ENCODE results near the gene TNFRSF19.

DNA sequence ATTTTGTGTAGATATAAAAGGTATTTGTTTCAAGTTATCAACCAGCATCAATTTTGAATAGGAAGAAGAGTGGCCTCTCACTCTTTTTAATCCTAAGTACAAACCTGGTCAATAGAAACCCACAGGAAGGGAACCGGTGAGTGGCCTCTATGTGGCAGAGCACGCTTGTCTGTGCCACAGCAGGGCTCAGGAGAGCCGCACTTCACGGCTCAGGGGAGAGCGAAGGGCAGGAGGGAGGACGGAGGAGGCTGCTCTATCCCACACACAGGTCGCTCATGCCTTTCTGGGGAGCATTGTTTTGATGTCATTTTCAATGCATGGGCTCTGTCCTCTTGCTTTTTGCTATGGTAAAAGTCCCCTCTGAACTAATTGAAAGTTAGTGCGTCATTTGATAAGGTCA lies 57.2 kb downstream of the TNFRSF19 start:
- TF ChIP-seq, protein P1, sequence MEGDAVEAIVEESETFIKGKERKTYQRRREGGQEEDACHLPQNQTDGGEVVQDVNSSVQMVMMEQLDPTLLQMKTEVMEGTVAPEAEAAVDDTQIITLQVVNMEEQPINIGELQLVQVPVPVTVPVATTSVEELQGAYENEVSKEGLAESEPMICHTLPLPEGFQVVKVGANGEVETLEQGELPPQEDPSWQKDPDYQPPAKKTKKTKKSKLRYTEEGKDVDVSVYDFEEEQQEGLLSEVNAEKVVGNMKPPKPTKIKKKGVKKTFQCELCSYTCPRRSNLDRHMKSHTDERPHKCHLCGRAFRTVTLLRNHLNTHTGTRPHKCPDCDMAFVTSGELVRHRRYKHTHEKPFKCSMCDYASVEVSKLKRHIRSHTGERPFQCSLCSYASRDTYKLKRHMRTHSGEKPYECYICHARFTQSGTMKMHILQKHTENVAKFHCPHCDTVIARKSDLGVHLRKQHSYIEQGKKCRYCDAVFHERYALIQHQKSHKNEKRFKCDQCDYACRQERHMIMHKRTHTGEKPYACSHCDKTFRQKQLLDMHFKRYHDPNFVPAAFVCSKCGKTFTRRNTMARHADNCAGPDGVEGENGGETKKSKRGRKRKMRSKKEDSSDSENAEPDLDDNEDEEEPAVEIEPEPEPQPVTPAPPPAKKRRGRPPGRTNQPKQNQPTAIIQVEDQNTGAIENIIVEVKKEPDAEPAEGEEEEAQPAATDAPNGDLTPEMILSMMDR (conservative IDR thresholded peaks at IDR 0.05 in 1 of 2, IDR thresholded peaks at IDR 0.05 in 1 of 2; ENCODE audit: extremely low read depth in 1 of 2, insufficient read depth in 1 of 2, low read depth in 1 of 2, low read length in 2 of 2), result no peak
- TF ChIP-seq EZH2 (IDR thresholded peaks at IDR 0.05; ENCODE audit: borderline replicate concordance, low read length), result no peak

All from mammary epithelial cell (primary cell).